ENCODE results near the gene VAT1L. TPM values are rescaled to one million over a fixed set of nuclear protein-coding genes. Genes with fewer than 3 reads are reported as not detected.

Gene VAT1L
- total RNA-seq, 1 donor from 2014 or later: 58.0 TPM

- DNase-seq (ENCODE audit: low spot score): no peak
These were observed 5.7 kb upstream of the VAT1L start for GRCh38 chr16:77782694-77783093.

- no peak for DNase-seq (ENCODE audit: low spot score)
These were observed 3.7 kb upstream of the VAT1L start for GRCh38 chr16:77784441-77785372.

- DNase-seq (ENCODE audit: low spot score): no peak
These were observed 3.0 kb upstream of the VAT1L start for GRCh38 chr16:77785373-77785764.

- DNase-seq (ENCODE audit: low spot score): no peak
These were observed 2.0 kb upstream of the VAT1L start for GRCh38 chr16:77786186-77786847.

GRCh38 chr16:77787452-77787851 is 912 bp upstream of the VAT1L start:
- DNase-seq (ENCODE audit: low spot score): no peak

GRCh38 chr16:77789085-77790008 is 983 bp downstream of the VAT1L start:
- no peak for DNase-seq (ENCODE audit: low spot score)

GRCh38 chr16:77790009-77790372 is 1.6 kb downstream of the VAT1L start:
- DNase-seq (ENCODE audit: low spot score): no peak

GRCh38 chr16:77790912-77791311 is 2.5 kb downstream of the VAT1L start:
- no peak for DNase-seq (ENCODE audit: low spot score)

GRCh38 chr16:77793417-77793816 is 5.1 kb downstream of the VAT1L start:
- no peak for DNase-seq (ENCODE audit: low spot score)

- no peak for DNase-seq (ENCODE audit: low spot score)
These were observed 6.2 kb downstream of the VAT1L start for GRCh38 chr16:77794586-77794985.

- DNase-seq (ENCODE audit: low spot score): no peak
These were observed 13.5 kb downstream of the VAT1L start for GRCh38 chr16:77801817-77802216.

GRCh38 chr16:77805398-77805797 is 17.0 kb downstream of the VAT1L start:
- DNase-seq (ENCODE audit: low spot score): no peak

- no peak for DNase-seq (ENCODE audit: low spot score)
These were observed 18.7 kb downstream of the VAT1L start for GRCh38 chr16:77807021-77807420.

GRCh38 chr16:77812856-77813500 is 24.6 kb downstream of the VAT1L start:
- DNase-seq (ENCODE audit: low spot score): no peak

GRCh38 chr16:77816293-77816692 is 27.9 kb downstream of the VAT1L start:
- no peak for DNase-seq (ENCODE audit: low spot score)

GRCh38 chr16:77820340-77820739 is 32.0 kb downstream of the VAT1L start:
- no peak for DNase-seq (ENCODE audit: low spot score)

- no peak for DNase-seq (ENCODE audit: low spot score)
These were observed 34.3 kb downstream of the VAT1L start for GRCh38 chr16:77822661-77823060.

- peak; percentile 49 for DNase-seq (ENCODE audit: low spot score)
These were observed 34.7 kb downstream of the VAT1L start for GRCh38 chr16:77823067-77823466.

GRCh38 chr16:77825196-77825595 is 36.8 kb downstream of the VAT1L start:
- no peak for DNase-seq (ENCODE audit: low spot score)

- DNase-seq (ENCODE audit: low spot score): peak; percentile 55
These were observed 38.7 kb downstream of the VAT1L start for GRCh38 chr16:77827032-77827431.

GRCh38 chr16:77833921-77834634 is 45.7 kb downstream of the VAT1L start:
- DNase-seq (ENCODE audit: low spot score): peak; percentile 56

Data from umbilical cord (tissue), 2 donors.